GM12874 (cell line): ENCODE data around the gene AHCY.

Experiments
- TF ChIP-seq, protein P1 (sequence below): IDR thresholded peaks from 2 replicates; pipeline ENCODE4 v1.5.1; 2011; ENCODE audit warnings: low read depth, mild to moderate bottlenecking, control low read depth, low read length, moderate library complexity; ENCODE audit not compliant: insufficient read depth

AHCY gene

DNA sequence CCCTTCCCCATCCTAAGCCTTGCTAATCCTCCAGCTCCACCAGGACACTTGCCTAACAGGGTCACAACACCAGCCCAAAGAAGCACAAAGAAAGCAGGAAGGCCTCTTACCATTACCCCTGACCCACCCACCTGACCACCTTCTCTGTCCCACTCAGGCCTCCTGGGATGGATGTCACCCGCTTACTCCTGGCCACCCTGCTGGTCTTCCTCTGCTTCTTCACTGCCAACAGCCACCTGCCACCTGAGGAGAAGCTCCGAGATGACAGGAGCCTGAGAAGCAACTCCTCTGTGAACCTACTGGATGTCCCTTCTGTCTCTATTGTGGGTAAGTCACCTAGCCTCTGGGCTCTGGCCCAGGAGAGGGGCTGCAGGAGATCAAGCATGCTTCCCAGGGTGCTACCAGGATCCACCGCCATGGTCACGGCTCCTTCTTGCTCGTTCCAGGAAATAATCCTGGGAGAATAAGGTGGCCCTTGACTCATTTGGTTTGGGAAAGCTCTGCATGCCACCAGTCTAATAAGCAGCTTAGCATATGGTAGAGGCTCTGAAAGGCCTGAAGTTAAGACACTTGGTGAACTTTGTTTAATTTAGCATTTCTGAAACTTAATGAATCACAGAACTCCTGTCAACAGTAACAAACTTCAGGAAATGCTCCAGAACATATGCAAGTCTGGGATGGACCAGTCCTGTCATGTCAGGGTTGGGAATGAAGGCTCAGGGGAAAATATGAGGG lies 42.8 kb downstream of the AHCY start:
- TF ChIP-seq, protein P1, sequence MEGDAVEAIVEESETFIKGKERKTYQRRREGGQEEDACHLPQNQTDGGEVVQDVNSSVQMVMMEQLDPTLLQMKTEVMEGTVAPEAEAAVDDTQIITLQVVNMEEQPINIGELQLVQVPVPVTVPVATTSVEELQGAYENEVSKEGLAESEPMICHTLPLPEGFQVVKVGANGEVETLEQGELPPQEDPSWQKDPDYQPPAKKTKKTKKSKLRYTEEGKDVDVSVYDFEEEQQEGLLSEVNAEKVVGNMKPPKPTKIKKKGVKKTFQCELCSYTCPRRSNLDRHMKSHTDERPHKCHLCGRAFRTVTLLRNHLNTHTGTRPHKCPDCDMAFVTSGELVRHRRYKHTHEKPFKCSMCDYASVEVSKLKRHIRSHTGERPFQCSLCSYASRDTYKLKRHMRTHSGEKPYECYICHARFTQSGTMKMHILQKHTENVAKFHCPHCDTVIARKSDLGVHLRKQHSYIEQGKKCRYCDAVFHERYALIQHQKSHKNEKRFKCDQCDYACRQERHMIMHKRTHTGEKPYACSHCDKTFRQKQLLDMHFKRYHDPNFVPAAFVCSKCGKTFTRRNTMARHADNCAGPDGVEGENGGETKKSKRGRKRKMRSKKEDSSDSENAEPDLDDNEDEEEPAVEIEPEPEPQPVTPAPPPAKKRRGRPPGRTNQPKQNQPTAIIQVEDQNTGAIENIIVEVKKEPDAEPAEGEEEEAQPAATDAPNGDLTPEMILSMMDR: no peak

DNA sequence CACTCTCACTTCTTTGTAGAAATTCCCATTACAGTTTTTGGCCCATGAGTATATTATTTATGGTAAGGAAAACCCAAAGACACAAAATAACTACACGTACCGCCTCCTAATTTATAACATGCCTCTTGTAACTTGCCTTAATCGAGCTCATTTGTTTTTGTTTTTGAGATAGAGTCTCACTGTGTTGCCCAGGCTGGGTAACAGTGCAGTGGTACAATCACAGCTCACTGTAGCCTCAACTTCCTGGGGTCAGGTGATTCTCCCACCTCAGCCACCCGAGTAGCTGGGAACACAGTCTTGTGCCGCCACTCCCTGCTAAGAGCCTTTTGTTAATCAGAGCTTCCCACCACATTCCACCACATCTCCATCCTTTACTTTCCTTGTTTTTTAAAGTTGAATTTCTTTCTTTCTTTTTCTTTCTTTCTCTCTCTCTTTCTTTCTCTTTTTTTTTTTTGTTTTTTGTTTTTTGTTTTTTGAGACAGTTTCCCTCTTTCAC lies 46.5 kb downstream of the AHCY start:
- TF ChIP-seq, protein P1: no peak

DNA sequence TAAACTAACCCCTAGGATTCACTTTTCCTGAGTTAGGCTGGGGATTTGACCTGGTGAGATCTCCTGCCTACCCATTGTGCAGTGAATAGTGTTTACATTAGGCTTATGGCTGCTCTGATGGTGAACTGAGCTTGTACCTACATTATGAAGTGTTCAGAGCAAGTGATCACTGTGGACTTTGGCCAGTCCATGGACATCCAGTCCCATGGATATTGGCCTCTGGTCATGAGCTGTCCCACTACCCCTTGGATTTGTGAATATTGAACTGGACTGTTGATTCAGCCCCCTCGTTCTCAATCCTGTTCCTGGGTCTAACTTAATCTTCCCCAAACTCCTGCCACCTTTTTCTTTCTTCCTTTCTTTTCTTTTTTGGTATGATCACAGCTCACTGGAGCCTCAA lies 48.2 kb downstream of the AHCY start:
- TF ChIP-seq, protein P1: no peak

DNA sequence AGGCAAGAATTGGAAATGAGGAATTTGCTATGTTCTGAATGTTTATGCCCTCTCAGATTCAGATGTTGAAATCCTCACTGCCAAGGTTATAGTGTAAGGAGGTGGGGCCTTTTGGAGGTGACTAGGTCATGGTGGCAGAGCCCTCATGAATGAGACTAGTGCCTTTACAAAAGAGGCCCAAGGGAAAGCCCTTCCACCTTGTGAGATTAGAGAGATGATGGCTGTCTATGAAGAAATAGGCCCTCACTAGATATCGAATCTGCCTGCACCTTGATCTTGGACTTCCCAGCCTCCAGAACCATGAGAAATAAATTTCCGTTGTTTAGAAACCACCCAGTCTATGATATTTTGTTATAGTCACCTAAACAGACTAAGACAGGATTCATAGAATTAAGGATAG lies 51.5 kb downstream of the AHCY start:
- TF ChIP-seq, protein P1: no peak

DNA sequence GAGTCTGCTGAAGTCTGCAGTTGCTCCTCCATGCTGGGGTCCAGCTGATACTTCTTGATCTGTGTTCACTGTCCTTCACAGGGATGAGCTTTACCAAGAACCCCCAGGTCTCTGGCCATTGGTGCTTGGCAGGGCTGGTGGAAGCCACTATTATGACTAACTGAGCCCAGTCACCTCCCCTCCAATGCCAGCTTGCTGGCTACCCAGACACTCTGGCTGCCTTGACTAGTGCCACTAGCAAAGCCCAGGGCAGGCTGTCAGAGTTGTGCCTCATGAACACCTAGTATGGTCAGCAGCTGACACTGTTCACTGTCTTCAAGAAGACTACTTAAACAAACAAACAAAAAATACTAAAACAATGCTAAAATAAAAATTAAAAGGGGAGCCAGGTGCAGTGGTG lies 53.1 kb downstream of the AHCY start:
- TF ChIP-seq, protein P1: no peak

DNA sequence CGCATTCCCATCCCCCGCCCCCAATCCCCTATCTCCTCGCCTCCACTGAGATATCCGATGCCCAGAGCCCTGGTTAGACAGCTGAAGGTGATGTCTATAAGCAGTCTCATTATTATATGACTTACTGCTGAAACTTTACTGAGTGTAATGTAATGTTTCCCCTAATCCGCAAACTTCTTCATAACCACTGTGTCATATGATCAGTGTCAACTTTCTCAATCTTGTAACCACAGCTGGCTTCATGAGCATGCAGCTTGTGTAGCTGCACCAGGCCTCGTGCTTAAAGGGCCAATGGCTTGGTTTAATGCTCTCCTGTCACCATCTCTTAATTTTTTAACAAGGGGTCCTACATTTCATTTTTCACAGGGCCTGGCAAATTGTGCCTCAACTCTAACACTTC lies 53.9 kb downstream of the AHCY start:
- TF ChIP-seq, protein P1: no peak

DNA sequence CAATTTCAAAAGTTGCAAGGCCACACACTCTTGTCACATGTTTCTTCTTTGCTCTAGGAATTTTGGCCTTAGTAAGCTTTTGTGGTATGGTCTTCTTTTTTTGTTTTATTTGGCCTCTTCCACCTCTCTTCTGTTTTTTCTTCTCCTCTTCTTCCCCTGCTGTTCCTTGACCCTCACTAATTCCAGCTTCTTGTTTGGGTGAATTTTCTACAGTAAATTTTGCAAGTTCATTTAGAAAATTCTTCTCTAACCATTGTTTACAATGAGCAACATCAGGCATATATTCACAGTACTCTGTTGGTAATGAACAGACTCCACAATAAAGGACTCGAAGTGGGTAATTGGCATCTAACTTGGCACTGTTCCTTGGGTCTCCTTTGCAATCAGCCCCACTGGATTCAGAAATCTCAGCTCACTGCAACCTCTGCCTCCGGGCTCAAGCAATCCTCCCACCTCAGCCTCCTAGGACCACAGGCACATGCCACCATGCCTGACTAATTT lies 57.0 kb downstream of the AHCY start:
- TF ChIP-seq, protein P1: no peak
